ENCODE results near the gene IFT43.

GRCh38 chr14:76115010-76115422 is 129.5 kb downstream of the IFT43 start:
- TF ChIP-seq BHLHE40 (IDR thresholded peaks at IDR 0.05; ENCODE audit: borderline replicate concordance) (no peak), FOXA1 (IDR thresholded peaks at IDR 0.05) (no peak)

Data from HEK293T (cell line).